GM12878 (cell line): ENCODE results near the gene PARK7. TPM values are rescaled to one million over a fixed set of nuclear protein-coding genes. Genes with fewer than 3 reads are reported as not detected.

Source experiments
- ATAC-seq: fragments of 200-7000 bp; cut with Tn5 transposase; 3 replicates; pipeline ENCODE4 v1.9.1; 2020; ENCODE audit warnings: mild to moderate bottlenecking, moderate library complexity
- BruUV-seq: library from RNA; stranded (reverse); fragments of 400-500 nt; replicated peaks from 2 replicates; lab custom pipeline; 2021; lab: Mats Ljungman, UMichigan
- CTCF ChIA-PET: fragments of 300-600 bp; sonication (Branson Sonifier 250); formaldehyde crosslinking; extraction: SDS; loops from one replicate; lab custom pipeline; 2021; ENCODE audit warnings: inconsistent platforms; lab: Yijun Ruan, JAX
- POLR2A ChIA-PET: fragments of 350-600 bp; formaldehyde crosslinking; extraction: SDS; loops from one replicate; lab custom pipeline; 2021; ENCODE audit warnings: inconsistent platforms; lab: Charles Lee
- RAD21 ChIA-PET: fragments of 300-600 bp; sonication (Branson Sonifier 250); formaldehyde crosslinking; loops from one replicate; lab custom pipeline; 2023; ENCODE audit warnings: antibody characterized with exemption; ENCODE audit not compliant: unreplicated experiment; lab: Charles Lee
- SMC1A ChIA-PET: fragments of 300-600 bp; sonication (Branson Sonifier 250); formaldehyde crosslinking; loops from one replicate; lab custom pipeline; 2023; ENCODE audit not compliant: unreplicated experiment, uncharacterized antibody; lab: Charles Lee
- DNase-seq: peaks from one replicate; pipeline ENCODE4 v3.0.0-alpha.2; 2011; ENCODE audit warnings: low read depth, low spot score
- FAIRE-seq: peaks from 3 replicates; lab custom pipeline; 2011; peaks lifted over from hg19 to GRCh38; lab: Jason Lieb, UNC
- H2AFZ ChIP-seq: 2 replicates; pipeline ENCODE4 v1.6.0; 2011; ENCODE audit warnings: low read depth, low read length, control low read depth; ENCODE audit not compliant: control insufficient read depth
- H3K27ac ChIP-seq: 2 replicates; pipeline ENCODE4 v1.5.1; 2011; ENCODE audit warnings: control low read depth; ENCODE audit not compliant: control insufficient read depth, insufficient read depth
- H3K27me3 ChIP-seq, 2 experiments: replicated peaks in 1 of 2; 2 replicates each; pipeline versions ENCODE4 v1.6.0 to v1.6.1; 2011; ENCODE audit warnings: low read length in 1 of 2; ENCODE audit not compliant: control insufficient read depth in 2 of 2, insufficient read depth in 2 of 2
- H3K36me3 ChIP-seq, 2 experiments: 2 replicates each; pipeline ENCODE4 v1.5.1; 2011; ENCODE audit warnings: low read length in 1 of 2; ENCODE audit not compliant: control insufficient read depth in 2 of 2, insufficient read depth in 2 of 2
- H3K4me1 ChIP-seq: 2 replicates; pipeline ENCODE4 v1.6.1; 2011; ENCODE audit warnings: mild to moderate bottlenecking, low read length, moderate library complexity, mixed read lengths; ENCODE audit not compliant: control insufficient read depth, insufficient read depth
- H3K4me2 ChIP-seq: 2 replicates; pipeline ENCODE4 v1.6.0; 2011; ENCODE audit warnings: control low read depth; ENCODE audit not compliant: control insufficient read depth, insufficient read depth
- H3K4me3 ChIP-seq: fragments of 200-600 bp; sonication (generic); 2 replicates; pipeline ENCODE4 v1.5.1; 2016
- H3K79me2 ChIP-seq: 2 replicates; pipeline ENCODE4 v1.6.0; 2011; ENCODE audit warnings: low read length; ENCODE audit not compliant: control insufficient read depth, insufficient read depth
- H3K9ac ChIP-seq: 2 replicates; pipeline ENCODE4 v1.8.0; 2011; ENCODE audit warnings: low read length, control low read depth, mixed read lengths; ENCODE audit not compliant: control insufficient read depth, insufficient read depth
- H3K9me3 ChIP-seq: replicated peaks from 3 replicates; pipeline ENCODE4 v1.5.1; 2011; ENCODE audit warnings: mild to moderate bottlenecking, low read length; ENCODE audit not compliant: control insufficient read depth, insufficient read depth
- H4K20me1 ChIP-seq: 2 replicates; pipeline ENCODE4 v1.6.0; 2011; ENCODE audit not compliant: control insufficient read depth, insufficient read depth
- ATF2 ChIP-seq: IDR thresholded peaks from 2 replicates; pipeline ENCODE4 v1.6.1; 2012; ENCODE audit warnings: low read length, inconsistent platforms
- ATF3 ChIP-seq: IDR thresholded peaks from 2 replicates; pipeline ENCODE4 v1.6.1; 2011; ENCODE audit warnings: low read depth, mild to moderate bottlenecking, low read length, moderate library complexity, borderline replicate concordance; ENCODE audit errors: extremely low read depth
- CBX5 ChIP-seq: sonication (generic); IDR thresholded peaks from 2 replicates; pipeline ENCODE4 v1.6.1; 2016; ENCODE audit warnings: low read depth, moderate library complexity, mild to moderate bottlenecking, inconsistent platforms
- ESRRA ChIP-seq: IDR thresholded peaks from 2 replicates; pipeline ENCODE4 v1.6.1; 2012; ENCODE audit warnings: mild to moderate bottlenecking, low read length, improper control_type of control experiment
- FOXM1 ChIP-seq: IDR thresholded peaks from 2 replicates; pipeline ENCODE4 v1.6.1; 2012; ENCODE audit warnings: low read depth, mild to moderate bottlenecking, inconsistent platforms, low read length, moderate library complexity
- JUND ChIP-seq: IDR thresholded peaks from 2 replicates; pipeline ENCODE4 v1.6.1; 2012; ENCODE audit warnings: low read depth, mild to moderate bottlenecking, low read length, improper control_type of control experiment, moderate library complexity
- KDM1A ChIP-seq: fragments of 200-600 bp; sonication (generic); IDR thresholded peaks from 2 replicates; pipeline ENCODE4 v1.6.1; 2016; ENCODE audit warnings: borderline replicate concordance
- SMAD5 ChIP-seq: IDR thresholded peaks from 2 replicates; pipeline ENCODE4 v1.6.1; 2016; ENCODE audit warnings: antibody characterized with exemption, low read depth
- TAF1 ChIP-seq: IDR thresholded peaks from 2 replicates; pipeline ENCODE4 v1.6.1; 2011; ENCODE audit warnings: mild to moderate bottlenecking, low read depth, low read length, borderline replicate concordance
- WRNIP1 ChIP-seq: IDR thresholded peaks from 2 replicates; pipeline ENCODE4 v1.6.1; 2011; ENCODE audit warnings: low read depth, low read length, improper control_type of control experiment, borderline replicate concordance
- YY1 ChIP-seq: IDR thresholded peaks from 2 replicates; pipeline ENCODE4 v1.6.1; 2011; ENCODE audit warnings: low read depth, mild to moderate bottlenecking, low read length
- ZBED1 ChIP-seq: IDR thresholded peaks from 2 replicates; pipeline ENCODE4 v1.6.1; 2016; ENCODE audit warnings: borderline replicate concordance
- ZNF217 ChIP-seq: fragments of 450-650 bp; IDR thresholded peaks from 2 replicates; pipeline ENCODE4 v1.6.1; 2017; ENCODE audit warnings: antibody characterized with exemption, mild to moderate bottlenecking
- WGBS: methylation state at CpG from one replicate; pipeline ENCODE4 v1.1.6; 2016; ENCODE audit warnings: low lambda C conversion rate; ENCODE audit not compliant: insufficient replicate concordance, insufficient coverage; ENCODE audit errors: missing lambda C conversion rate; 5-methylcytosine and 5-hydroxymethylcytosine counted together
- in situ Hi-C: fragments of 300-500 bp; cut with MboI; formaldehyde crosslinking; loops from 9 replicates; pipeline ENCODE4 v1.14.3; 2018; ENCODE audit warnings: mixed read lengths
- intact Hi-C: fragments of 100-400 bp; cut with micrococcal nuclease; formaldehyde crosslinking; loops from one replicate; pipeline ENCODE4 v1.14.2; 2022; ENCODE audit not compliant: unreplicated experiment
- polyA plus RNA-seq, 11 experiments: library from polyadenylated mRNA; depleted of rRNA in 4 of 11; unstranded in 6 of 11; stranded (reverse) in 5 of 11; fragments of >200 nt; fragmentation: Nextera tagmentation in 4 of 11; fragmentation: Illumina TruSeq in 1 of 11; extraction: Ambion mirVana in 4 of 11; extraction: Trizol in 1 of 11; gene quantifications; 1 replicate in 1 of 11; 2 replicates in 10 of 11; pipeline versions ENCODE4 v1.2.1 to v1.2.3, GENCODE V29; 2011 to 2016; ENCODE audit warnings: inconsistent platforms in 2 of 11, missing spikeins in 2 of 11, low read depth in 1 of 11
- total RNA-seq, 4 experiments: library from RNA; depleted of rRNA in 3 of 4; stranded (reverse); fragments of >200 nt in 3 of 4; fragmentation: Illumina TruSeq in 1 of 4; extraction: Trizol in 1 of 4; gene quantifications; 2 replicates each; pipeline versions ENCODE4 v1.2.1 to v1.2.3, GENCODE V29; 2013 to 2021

The PARK7 gene
- total and polyA plus RNA-seq, 10 of the 15 experiments (the other 5 are each of a cell fraction or from before 2014, with no cell fraction given) = 267 to 1,056 (median 495) TPM

DNA sequence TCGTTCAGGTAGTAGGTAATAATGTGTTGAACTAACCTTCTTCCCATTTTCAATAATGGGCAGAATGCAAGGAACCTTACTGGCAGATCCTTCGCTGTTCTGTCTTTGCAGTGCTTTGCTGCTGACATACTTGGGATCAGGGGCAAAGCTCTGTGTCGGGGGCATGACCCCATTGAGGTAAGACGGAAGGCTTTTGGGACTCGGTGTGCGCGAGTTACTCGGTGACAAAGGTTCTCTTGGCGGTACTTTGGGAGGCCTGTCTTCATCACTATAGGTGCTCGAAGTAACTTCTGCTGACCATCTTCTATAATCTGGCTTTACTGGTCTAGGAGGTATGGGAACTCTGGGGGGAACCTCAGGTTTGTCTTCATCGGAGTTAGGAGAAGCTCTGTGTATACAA is 51.9 kb downstream of the PARK7 start:
- DNase-seq (no peak), ATAC-seq (no peak), FAIRE-seq (no peak)
- TF ChIP-seq JUND (no peak), ZBED1 (no peak)
- ChIA-PET RAD21 (interaction anchor here (2.8 to 8.1 kb wide), 2 partner anchors 301 to 337 kb away, joined by 20 to 96 read pairs; no protein-coding TSS in a partner anchor), POLR2A (interaction anchor here (0.9 kb wide), 1 partner anchor 35 kb away, joined by 3 read pairs; no protein-coding TSS in a partner anchor), SMC1A (interaction anchor here (1.1 to 10.0 kb wide), 3 partner anchors 33 to 301 kb away, joined by 3 to 79 read pairs (median 47); no protein-coding TSS in a partner anchor), CTCF (interaction anchor here (0.6 to 11.7 kb wide), 9 partner anchors 8 to 336 kb away, joined by 3 to 263 read pairs (median 6); no protein-coding TSS in a partner anchor)
- H3K4me1 ChIP-seq = no peaks in the 10 kb centered on the region
- H3K4me3 ChIP-seq = no peak overlapping the region
- no peaks in the 10 kb centered on the region for H3K79me2 ChIP-seq
- BruUV-seq = no TSS peak
- peaks cover 0 to 3% of the 10 kb centered on the region in 2 experiments; a peak in 2 of 4 replicates for H3K36me3 ChIP-seq
- H2AFZ ChIP-seq = no peak overlapping the region
- 84% methylated on average over 11 of the region's 11 CpGs for WGBS
- H3K4me2 ChIP-seq = no peak overlapping the region
- no peak overlapping the region for H3K9ac ChIP-seq
- H3K27me3 ChIP-seq = no peaks in the 10 kb centered on the region
- no peaks in the 10 kb centered on the region for H3K9me3 ChIP-seq
- no peaks in the 10 kb centered on the region for H4K20me1 ChIP-seq
- in situ Hi-C loops = loop anchor here (10.0 kb wide), 1 partner anchor 331 kb away; no protein-coding TSS in a partner anchor
- intact Hi-C loops = no loop called here
- no peak overlapping the region for H3K27ac ChIP-seq

DNA sequence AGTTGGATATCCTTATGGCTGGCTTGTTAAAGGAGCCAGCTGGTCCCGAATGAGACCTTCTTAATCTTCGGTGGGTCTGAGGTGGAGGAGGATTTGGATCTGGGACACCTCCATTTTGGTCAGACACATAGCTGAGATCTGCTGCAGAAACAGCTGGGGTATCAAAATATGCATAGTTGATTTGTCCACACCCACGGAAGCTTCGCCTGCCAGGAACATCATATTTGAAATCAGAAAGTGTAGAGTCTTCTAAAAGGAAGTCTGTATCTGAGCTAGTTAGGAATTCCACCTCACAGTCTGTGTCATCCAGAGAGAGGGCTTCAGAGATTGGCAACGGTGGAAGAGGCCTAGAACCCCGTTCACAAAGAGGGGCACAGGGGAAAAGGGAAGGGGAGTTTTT is 52.3 kb downstream of the PARK7 start:
- intact Hi-C loops = no loop called here
- H3K79me2 ChIP-seq = no peaks in the 10 kb centered on the region
- 54% methylated on average over 6 of the region's 6 CpGs for WGBS
- DNase-seq (no peak), ATAC-seq (no peak), FAIRE-seq (no peak)
- H3K4me1 ChIP-seq = no peaks in the 10 kb centered on the region
- ChIA-PET SMC1A (interaction anchor here (1.1 to 10.0 kb wide), 3 partner anchors 33 to 301 kb away, joined by 3 to 79 read pairs (median 47); no protein-coding TSS in a partner anchor), POLR2A (interaction anchor here (0.9 kb wide), 1 partner anchor 35 kb away, joined by 3 read pairs; no protein-coding TSS in a partner anchor), CTCF (interaction anchor here (0.6 to 11.7 kb wide), 13 partner anchors 14 to 336 kb away, joined by 3 to 263 read pairs (median 6); no protein-coding TSS in a partner anchor), RAD21 (interaction anchor here (2.8 to 8.1 kb wide), 2 partner anchors 301 to 336 kb away, joined by 20 to 96 read pairs; no protein-coding TSS in a partner anchor)
- no peak overlapping the region for H3K9ac ChIP-seq
- H3K27ac ChIP-seq = no peak overlapping the region
- BruUV-seq = no TSS peak
- no peak overlapping the region for H3K4me3 ChIP-seq
- H3K9me3 ChIP-seq = no peaks in the 10 kb centered on the region
- in situ Hi-C loops = loop anchor here (10.0 kb wide), 1 partner anchor 331 kb away; no protein-coding TSS in a partner anchor
- no peak overlapping the region for H3K4me2 ChIP-seq
- H2AFZ ChIP-seq = no peak overlapping the region
- H4K20me1 ChIP-seq = no peaks in the 10 kb centered on the region
- peaks cover 0 to 3% of the 10 kb centered on the region in 2 experiments; a peak in 2 of 4 replicates for H3K36me3 ChIP-seq
- H3K27me3 ChIP-seq = no peaks in the 10 kb centered on the region
- TF ChIP-seq TAF1 (no peak), ESRRA (no peak), KDM1A (no peak), ATF3 (no peak), CBX5 (no peak), SMAD5 (no peak), ATF2 (no peak), YY1 (no peak), ZNF217 (no peak), FOXM1 (no peak), WRNIP1 (no peak)
